HG02759 (cell line): ENCODE results near the gene BUD23.
A peak's percentile ranks its signal among the peaks of the same experiment; 100 is the strongest.
"Not testable (repeated sequence)": the region's sequence is repeated elsewhere in the genome, so short reads cannot be mapped to it uniquely, and the experiment has no call there.

ENCODE experiments used
- ATAC-seq: cut with Tn5 transposase; IDR thresholded peaks from one replicate; pipeline ENCODE4 v1.9.1; 2021; ENCODE audit warnings: mild to moderate bottlenecking, moderate library complexity; ENCODE audit not compliant: unreplicated experiment

BUD23 gene, protein sequence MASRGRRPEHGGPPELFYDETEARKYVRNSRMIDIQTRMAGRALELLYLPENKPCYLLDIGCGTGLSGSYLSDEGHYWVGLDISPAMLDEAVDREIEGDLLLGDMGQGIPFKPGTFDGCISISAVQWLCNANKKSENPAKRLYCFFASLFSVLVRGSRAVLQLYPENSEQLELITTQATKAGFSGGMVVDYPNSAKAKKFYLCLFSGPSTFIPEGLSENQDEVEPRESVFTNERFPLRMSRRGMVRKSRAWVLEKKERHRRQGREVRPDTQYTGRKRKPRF

DNA sequence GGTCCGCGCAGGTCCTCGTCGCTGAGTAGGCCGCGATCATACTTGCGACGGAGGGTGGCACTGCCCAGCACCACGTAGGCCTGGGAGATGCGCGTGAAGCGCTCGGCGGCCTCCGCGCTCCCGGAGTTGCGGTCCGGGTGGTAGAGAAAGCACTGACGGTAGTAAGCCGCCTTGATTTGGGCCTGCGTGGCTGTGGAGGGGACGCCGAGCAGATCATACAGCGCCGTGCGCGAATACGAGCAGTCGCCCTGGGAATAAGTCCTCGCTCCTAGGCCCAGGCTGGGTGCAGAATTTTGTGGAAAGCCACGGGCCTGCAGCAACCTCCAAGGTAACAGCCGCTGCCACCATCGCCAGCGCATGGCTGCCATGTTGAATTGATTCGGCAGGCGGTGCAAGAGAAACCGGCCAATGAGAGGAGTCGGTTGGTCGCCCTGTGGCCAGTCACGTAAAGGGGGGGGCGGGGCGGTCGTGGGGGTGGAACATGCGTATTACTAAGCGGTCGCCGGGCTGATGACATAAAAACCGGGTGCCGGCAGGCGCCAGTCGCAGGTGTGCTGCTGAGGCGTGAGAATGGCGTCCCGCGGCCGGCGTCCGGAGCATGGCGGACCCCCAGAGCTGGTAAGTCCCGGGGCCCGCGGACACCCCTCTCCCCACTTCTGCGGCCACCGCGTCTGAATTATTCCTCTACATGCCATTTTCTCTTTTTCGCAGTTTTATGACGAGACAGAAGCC, at the start of gene BUD23, which contains the start of gene DNAJC30:
TSS of gene BUD23 (plus strand) at position 542 of the 732 bp plus-strand sequence. CDS start at position 571, 29 bp downstream.
TSS of gene DNAJC30 (minus strand) at position 398 of the 732 bp plus-strand sequence. CDS start at position 368, 30 bp downstream.
- peak; percentile 92 for ATAC-seq

DNA sequence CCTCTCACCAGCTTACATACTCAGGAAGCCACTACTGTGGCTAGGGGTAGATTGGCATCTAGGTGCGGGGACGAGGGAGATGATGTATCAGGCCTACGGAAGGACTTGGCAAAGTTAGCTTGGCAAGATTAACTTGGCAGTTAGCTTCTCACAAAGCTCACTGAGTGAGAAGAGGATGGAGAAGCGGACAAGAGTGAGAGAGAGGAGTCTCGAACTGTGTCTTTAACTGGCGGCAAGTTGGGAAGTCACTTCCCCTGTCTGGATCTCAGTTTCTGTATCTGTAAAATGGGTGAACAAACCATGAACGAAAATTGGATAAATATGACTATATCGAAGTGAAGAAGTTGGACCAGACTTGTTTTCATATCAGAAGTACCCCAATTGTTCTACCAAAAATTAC, 49.6 kb upstream of the BUD23 start:
- no peak for ATAC-seq

DNA sequence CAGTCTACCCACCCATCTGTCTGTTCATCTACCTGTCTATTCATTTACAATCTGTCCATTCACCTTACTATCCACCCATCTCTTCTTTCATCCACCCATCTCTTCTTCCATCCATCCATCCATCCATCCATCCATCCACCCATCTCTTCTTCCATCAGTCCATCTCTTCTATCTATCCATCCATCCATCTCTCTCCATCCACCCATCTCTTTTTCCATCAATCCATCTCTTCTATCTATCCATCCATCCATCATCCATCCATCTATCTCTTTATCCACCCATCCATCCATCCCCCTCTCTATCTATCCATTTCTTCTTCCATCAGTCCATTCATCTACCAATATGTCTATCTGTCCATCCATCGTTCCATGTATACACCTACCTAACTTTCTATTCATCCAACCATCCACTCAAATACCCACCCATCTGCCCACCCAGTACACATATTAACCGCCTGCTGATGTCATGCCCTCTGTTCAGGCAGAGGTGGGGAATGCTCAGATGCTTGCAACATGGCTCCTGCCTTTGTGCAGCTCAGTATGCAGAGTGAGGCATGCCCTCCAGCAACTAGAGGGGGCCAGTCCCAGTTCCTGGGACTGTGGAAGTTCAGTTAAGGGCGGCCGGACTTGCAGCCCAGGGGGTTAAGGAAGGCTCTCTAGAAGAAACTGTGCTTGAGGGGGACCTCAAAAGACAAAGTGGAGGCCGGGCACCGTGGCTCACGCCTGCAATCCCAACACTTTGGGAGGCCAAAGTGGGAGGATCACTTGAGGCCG, 47.8 kb upstream of the BUD23 start:
- no peak for ATAC-seq

- ATAC-seq: no peak
Measured at GRCh38 chr7:73638911-73639310, 44.5 kb upstream of the BUD23 start.

- ATAC-seq: no peak
Measured at GRCh38 chr7:73642834-73643233, 40.6 kb upstream of the BUD23 start.

- no peak for ATAC-seq
Measured at GRCh38 chr7:73644688-73645286, 38.6 kb upstream of the BUD23 start.

GRCh38 chr7:73645643-73646174, 37.7 kb upstream of the BUD23 start:
- no peak for ATAC-seq

DNA sequence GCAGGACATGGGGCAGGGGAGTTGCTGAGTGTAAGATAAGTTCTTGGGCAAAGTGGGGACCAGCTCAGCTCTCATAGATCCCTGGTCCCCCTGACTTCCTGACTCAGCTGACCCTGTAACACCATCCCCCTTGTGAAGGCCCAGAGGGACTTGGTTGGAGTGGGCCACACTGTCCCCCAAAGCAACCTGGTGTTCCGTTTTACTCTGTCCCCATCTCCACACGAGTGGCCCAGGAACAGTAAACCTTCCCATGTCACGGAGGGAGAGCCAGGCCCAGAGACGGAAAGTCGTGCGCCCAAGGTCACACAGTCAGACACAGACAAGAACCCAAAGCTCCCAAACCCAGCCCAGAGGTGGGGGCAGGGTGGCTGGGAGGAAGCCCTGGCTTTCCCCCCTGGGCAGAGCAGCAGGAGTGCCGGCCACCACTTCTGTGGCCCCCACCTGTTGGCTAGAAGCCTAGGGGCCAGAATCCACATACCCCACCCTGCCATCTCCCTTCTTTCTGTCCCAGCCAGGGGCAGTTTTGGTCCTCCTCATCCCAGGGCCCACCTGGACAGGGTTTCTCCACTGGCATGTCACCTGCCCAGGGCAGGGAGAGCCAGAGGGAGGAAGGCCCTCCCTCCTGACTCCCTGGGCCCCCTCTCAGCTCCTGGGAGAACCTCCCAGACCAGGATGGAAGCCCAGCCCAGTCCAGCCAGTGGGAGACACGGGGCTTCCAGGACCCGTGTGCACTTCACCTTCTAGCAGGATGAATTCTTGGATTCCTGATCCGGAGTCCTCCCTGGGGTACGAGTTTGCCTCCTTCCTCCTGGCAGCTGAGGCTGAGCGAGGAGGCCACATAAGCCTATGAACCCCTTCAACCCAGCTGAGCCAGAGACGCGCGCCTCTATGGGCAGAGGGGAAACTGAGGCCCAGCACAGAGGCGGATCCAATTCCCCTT, 36.3 kb upstream of the BUD23 start:
- no peak for ATAC-seq

DNA sequence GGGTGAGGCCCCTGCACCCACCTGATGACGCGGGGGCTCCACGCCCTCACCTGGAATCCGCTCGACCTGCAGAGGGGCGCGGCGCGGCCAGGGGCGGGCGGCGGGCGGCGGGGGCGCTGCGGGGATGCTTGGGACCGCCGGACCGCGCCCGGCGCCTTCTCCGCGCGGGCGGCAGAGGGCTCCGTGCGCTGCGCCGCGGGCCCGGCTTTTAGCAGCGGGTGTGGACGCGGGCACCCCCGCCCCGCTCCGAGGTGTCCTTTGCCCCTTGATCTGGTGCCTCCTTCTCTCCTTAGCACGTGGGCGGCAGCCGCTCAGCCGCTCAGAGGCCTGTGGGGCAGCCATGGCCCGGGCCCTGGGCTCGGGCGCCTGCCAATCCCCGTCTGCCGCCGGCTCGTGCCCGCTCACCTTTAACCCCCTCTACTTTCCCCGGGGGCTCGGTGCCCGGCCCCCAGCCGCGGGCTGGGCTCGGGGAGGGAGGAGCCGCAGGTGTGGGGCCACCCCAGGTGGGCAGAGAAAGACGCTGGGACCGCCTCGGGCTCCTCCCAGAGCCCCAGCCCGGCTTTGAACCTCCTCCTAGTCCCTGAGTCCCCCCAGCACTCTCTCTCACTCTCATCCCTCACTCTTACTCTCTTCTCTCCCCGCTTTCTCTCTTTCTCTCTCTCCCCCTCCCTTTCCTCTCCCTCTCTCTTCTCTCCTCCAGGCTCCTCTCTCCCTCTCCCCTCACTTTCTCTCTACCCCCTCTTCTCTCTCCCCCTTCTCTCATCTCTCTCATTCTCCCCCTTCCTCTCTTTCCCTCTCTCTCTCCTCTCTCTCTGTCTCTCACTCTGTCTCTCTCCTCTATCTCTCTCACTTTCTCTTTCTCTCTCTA, 35.4 kb upstream of the BUD23 start:
- ATAC-seq: no peak

DNA sequence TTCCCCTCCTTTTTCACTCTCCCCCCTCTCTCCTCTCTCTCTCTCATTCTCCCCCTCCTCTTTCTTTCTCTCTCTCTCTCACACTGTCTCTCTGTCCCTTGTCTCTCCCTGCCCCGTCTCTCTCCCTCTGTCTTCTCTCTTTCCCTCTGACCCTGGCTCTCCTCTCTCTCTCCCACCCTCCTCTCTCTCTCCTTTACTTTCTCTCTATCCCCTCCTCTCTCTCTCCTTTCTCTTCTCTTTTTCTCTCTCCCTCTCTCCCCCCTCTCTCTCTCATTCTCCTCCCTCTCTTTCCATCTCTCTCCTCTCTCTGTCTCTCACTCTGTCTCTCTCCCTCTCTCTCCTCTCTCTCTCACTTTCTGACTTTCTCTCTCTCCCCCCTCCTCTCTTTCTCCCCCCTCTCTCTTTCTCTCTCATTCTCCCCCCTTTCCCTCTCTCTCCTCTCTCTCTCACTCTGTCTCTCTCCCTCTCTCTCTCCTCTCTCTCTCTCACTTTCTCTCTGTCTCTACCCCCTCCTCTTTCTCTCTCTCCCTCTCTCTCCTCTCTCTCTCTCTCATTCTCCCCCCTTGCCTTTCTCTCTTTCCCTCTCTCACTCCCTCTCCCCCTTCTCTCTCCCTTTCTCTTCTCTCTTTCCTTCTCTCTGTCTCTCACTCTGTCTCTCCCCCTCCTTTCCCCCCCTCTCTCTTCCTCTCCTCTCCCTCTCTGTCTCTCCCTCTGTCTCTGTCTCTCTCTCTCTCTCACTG, 34.6 kb upstream of the BUD23 start:
- ATAC-seq: no peak

GRCh38 chr7:73649576-73649975, 33.8 kb upstream of the BUD23 start:
- no peak for ATAC-seq

DNA sequence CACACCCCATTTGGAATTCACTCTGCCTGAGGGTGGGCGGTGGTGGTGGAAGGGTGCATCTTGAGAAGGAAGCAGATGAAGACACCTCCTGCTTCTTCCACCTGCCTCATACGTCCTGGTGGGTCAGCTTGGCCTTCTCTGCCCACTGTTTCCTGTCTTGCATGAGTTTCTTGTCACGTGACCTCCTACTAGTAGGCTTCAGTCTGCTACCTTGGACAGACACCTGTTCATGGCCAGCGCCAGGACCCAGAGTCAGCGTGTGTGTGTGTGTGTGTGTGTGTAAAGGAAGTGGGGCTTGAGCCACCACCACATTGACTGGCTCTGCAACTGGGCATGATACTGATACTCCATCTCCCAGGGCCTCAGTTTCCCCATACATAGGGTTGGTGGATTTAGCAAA, 32.9 kb upstream of the BUD23 start:
- no peak for ATAC-seq

- no peak for ATAC-seq
Measured at GRCh38 chr7:73652541-73652949, 30.9 kb upstream of the BUD23 start.

DNA sequence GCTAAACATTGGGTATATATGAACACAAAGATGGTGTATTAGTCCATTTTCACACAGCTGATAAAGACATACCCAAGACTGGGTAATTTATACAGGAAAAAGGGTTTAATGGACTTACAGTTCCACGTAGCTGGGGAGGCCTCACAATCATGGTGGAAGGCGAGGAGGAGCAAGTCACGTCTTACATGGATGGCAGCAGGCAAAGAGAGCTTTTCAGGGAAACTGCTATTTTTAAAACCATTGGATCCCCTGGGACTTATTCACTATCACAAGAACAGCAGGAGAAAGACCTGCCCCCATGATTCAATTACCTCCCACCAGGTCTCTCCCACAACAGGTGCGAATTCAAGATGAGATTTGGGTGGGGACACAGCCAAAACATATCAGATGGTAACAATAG, 28.1 kb upstream of the BUD23 start:
- not testable (repeated sequence) for ATAC-seq

GRCh38 chr7:73659983-73660382, 23.4 kb upstream of the BUD23 start:
- ATAC-seq: no peak

DNA sequence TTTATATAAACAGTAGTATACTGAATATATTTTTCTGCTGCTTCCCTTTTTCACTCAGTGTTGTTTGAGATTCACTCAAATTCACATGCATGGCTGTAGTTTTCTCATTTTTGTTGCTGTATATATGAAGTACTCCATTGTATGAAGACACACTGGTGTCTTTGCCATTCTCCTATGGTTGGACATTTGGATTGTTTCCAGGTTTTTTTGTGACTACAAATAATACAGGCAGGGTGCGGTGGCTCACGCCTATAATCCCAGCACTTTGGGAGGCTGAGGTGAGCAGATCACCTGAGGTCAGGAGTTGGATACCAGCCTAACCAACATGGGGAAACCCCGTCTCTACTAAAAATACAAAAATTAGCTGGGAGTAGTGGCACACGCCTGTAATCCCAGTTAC, 22.8 kb upstream of the BUD23 start:
- ATAC-seq: not testable (repeated sequence)

DNA sequence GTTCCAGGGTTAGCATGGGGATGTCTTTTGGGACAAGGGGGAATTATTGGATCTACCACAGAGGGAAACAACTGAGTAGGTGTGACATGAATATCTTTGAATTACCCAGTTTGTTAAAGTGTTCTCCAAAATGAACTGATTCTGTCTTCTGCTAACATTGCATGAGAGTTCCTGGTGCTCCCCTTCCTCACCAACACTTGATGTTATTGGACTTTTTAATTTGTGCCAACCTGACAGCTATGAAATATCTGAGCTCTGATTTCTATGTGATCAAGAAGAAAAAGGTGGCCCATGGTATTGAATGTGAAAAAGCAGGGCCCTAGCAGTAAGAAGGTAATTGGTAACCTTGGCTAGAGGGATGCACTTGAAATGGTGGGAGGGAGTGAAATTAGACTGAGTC, 20.4 kb upstream of the BUD23 start:
- no peak for ATAC-seq
